IPS DF 4.7 (cell line): ENCODE results near the gene EPHB6.

Source experiments
- DNase-seq: peaks from one replicate; pipeline ENCODE4 v3.0.0-alpha.2; 2013; ENCODE audit warnings: low spot score; ENCODE audit errors: extremely low read depth

EPHB6 gene

GRCh38 chr7:142876991-142877910 lies 22.4 kb downstream of the EPHB6 start:
- no peak for DNase-seq

DNA sequence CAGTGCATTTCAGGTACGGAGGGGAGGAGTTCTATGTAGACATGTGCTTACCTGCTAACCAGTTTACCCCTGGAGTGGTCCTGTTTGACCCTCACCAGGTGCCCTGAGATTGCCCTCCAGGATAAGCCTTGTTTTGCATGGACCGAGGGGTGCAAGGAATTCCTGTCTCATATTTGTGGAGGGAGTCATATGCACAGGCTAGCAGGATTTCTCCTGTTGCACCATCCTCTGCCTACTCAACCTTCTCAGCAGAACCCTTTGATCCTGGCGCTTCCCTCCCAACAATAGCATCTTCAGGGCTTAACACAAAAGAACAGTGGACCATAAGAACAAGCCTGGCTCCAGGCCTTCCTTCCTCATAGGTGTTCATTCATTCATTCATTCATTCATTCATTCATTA lies 23.4 kb downstream of the EPHB6 start:
- DNase-seq = no peak

- DNase-seq = no peak
These were observed 24.2 kb downstream of the EPHB6 start for GRCh38 chr7:142879060-142879459.

DNA sequence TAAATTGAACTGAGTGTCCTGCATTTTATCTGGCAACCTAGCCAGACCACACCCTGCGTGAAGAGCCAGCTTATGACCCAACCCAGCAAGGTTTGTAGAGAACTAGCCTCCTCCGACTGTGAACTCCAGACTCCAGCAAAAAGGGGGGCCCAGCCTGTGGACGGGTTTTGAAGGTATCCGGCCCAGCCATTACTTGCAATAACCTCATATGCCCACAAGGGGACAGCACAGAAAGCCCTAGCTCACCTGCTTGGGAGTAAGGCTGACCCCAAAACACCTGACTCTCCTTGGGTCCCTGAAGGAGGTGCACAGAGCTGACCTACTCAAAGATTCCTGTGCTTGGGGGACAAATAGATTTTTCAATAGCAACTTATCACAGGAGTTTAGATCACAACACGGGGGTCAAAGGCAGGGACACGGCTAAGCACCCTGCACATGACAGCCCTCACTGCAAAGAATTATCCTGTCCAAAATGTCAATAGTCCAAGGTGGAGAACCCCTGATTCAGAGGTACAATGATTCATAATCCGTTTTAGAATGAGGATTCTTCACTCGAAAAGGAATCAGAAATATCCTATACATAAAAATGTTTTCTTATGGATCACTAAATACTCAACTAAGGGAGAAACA lies 26.1 kb downstream of the EPHB6 start:
- peak; percentile 49 for DNase-seq

DNA sequence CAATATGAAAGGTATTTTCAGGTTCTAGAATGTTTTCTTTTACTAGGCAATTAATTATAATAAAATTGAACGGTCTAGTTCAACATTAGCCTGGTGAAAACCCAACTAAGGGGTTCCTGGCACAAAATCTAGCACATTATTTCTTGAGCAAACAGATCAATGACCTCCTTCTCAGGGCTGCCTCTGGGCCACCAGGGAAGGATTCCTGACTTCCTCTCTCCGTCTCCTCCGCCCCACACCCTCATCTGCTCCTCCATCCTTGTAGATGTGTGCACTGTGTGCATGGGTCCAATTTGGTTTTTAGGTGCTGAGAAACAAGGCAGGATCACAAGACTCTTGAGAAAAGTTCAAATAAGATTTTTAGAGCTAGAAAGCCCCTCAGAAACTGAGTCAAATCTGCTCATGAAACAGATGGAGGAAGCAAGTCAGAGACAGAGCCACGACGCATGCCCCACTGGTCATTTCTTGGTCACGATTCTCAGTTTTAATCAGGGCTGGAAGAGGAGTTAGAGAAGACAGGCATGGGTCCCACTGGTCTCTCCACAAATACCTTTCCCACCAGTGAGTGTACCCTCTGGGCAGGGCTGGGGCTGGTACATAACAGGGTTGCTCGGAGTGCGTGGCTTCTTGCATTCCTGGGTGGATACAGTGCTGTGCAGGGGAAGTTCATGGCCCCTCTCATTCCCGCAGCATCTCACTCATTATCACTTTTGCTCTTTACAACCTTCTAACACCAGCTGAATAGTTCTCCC lies 26.9 kb downstream of the EPHB6 start:
- no peak for DNase-seq

DNA sequence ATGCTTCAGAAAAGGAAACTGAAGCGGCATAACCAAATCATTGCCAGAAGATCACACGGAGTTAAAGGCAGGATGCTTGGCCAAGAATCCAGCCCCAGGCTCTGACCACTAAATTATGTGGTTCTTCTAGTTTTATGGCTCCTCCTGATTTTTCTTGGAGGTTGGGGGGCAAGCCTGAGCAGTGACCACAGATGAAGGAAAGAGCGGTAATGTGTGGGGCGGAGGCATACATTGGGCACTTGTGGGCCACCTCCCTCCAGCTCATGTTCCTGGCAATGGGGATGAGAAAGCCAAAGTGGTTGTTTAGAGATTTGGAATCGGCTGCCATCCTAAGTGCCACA lies 27.4 kb downstream of the EPHB6 start:
- no peak for DNase-seq

- DNase-seq = no peak
These were observed 28.3 kb downstream of the EPHB6 start for GRCh38 chr7:142883145-142883544.

DNA sequence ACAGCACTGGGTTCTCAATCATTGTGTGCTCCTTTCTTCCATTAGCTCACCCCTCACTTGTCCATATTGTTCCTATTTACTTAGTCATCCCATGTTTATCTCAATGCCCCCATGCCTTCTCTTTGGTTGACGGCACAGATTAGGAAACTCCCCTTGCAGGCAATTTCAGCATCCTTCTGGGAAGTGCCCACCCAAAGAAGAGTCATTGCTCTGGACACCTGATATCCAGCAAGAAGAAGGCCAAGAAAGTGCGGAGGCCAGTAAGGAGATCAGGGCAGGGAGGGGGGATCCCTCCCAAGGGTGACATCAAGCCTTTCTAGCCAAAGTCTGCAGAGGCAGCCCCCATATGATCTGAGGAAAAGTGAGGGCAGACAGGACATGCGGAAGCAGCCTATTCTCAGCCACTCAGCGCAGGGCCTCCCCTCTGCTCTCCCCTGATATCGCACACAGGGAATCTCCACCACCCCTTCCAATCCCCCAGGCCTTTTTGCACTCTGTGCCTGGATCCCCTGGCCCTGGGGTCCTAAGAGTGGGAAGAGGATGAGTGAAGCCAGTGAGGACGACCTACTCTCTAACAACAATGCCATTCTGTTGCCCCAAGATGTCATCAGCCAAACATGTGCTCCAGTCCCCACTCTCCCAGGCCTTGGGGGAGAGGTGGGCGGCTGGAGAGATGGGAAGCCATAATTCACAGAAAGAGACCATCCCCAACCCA lies 28.9 kb downstream of the EPHB6 start:
- no peak for DNase-seq

- DNase-seq = no peak
These were observed 29.4 kb downstream of the EPHB6 start for GRCh38 chr7:142884286-142884640.

DNA sequence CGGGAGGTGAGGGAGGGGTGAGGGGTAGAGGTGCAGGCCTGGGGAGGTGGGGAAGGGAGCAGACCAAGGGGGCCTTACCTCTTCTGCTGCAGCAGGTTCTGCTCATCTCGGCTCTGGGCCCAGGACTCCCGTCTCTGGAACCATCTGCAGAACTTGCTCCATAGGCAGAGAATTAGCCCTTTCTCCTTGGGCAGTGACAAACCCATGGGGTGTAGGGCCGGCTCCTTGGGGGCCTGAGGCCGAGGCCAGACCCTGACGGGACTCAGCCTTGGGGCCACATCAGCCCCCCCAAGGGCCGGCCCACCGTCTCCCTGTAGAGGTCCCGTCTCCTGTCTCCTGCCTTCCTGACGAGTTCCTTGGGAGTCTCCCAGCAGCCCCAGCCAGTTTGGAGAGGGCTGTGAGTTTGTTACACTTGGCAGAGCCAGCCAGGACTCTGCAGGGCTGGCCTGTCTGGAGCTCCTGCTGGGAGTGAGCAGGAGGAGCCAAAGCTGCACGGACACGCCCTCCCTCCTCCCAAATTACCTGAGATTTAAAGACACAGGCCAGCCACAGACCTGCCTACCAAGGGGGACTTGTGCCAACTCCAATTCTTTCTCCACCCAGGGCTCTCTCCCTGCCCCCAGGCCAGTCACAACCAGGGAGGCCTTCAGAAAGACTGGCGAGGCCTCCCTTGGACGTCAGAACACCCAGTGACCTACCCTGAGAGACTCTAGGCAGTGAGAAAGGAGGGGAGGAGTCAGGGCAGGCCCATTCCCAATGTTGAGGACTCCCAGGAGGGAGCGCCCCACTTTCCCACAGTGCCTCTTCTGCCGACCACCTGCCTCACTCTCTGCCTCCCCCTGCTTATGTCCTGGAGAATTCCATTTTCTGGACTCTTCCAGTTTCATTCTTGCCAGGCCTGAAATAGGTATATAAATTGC lies 30.7 kb downstream of the EPHB6 start, which contains the start of gene TRPV6:
TRPV6 (minus strand) TSS at position 435 of the 920 bp plus-strand sequence.
- DNase-seq = no peak

GRCh38 chr7:142886866-142887265 lies 32.0 kb downstream of the EPHB6 start:
- DNase-seq = no peak

- no peak for DNase-seq
These were observed 32.6 kb downstream of the EPHB6 start for GRCh38 chr7:142887282-142888015.

GRCh38 chr7:142889816-142890215 lies 34.9 kb downstream of the EPHB6 start:
- DNase-seq = no peak

DNA sequence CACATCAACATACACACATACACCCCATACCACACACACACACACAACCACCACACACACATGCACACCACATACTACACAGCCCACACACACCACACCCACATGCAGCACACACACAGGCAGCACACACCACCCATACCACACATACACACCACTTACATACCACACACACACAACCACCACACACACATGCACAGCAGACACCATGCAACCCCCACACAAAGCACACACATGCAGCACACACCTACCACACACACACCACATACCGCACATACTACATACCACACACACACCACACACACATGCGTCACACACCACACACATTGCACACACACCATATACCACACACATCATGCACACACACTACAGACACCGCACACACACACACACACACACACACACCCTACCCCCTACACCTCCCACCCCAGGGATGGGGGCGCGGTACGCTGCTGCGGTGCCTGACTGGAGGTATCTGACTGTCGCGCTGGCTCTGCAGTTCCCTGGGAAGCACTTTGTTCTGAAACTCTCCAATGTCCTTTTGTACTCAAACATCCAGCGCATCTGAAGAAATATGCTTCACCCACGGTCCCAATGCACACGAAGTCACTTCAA lies 36.1 kb downstream of the EPHB6 start:
- no peak for DNase-seq

DNA sequence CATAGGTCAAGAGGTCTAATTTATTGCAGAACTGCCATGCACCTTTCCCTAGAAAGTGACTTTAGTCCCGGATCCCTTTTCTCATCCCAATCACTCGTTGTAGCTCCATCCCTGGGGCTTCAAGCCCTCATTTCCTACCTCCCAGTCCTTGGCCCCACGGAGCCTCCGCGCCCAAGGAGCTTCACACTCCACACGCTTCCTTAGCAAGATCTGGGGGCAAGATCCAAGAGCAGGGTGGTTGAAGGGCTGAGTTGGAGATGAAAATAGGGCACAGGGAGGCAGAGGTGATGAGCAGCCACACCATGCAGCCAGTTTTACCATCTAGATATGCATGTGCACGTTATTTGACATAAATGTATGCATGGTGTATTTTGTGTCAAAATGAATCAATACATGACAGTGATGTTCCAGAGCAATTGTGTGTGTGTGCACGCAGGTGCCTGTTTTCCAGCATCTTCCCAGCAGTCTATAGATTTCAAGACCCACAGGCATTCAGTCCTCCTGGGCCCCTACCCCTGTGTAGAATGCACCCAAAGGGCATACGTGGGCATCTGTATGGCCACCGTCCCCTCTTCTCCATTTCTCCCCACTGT lies 36.7 kb downstream of the EPHB6 start:
- no peak for DNase-seq

- no peak for DNase-seq
These were observed 38.1 kb downstream of the EPHB6 start for GRCh38 chr7:142892951-142893350.

- no peak for DNase-seq
These were observed 39.5 kb downstream of the EPHB6 start for GRCh38 chr7:142894112-142894984.

GRCh38 chr7:142894985-142895593 lies 40.2 kb downstream of the EPHB6 start:
- no peak for DNase-seq
